ACC112 (cell line): ENCODE measurements around the gene TIE1.

Experiments used
- H2AFZ ChIP-seq: fragments of 200-600 bp; sonication (generic); one replicate; pipeline ENCODE4 v1.6.0; 2017; ENCODE audit warnings: antibody characterized with exemption, low read length; ENCODE audit not compliant: unreplicated experiment
- H3K27ac ChIP-seq: fragments of 200-600 bp; sonication (generic); 2 replicates; pipeline ENCODE4 v1.5.1; 2014; ENCODE audit warnings: low read depth, mild to moderate bottlenecking, antibody characterized with exemption, low read length, moderate library complexity
- H3K27me3 ChIP-seq: fragments of 200-600 bp; sonication (generic); 2 replicates; pipeline ENCODE4 v1.6.1; 2014; ENCODE audit warnings: mild to moderate bottlenecking, antibody characterized with exemption, low read length, moderate library complexity, mixed read lengths; ENCODE audit not compliant: insufficient read depth
- H3K36me3 ChIP-seq: fragments of 200-600 bp; sonication (generic); 2 replicates; pipeline ENCODE4 v1.6.1; 2016; ENCODE audit warnings: mild to moderate bottlenecking, antibody characterized with exemption, low read length, moderate library complexity, mixed read lengths; ENCODE audit not compliant: insufficient read depth
- H3K4me1 ChIP-seq: fragments of 200-600 bp; sonication (generic); one replicate; pipeline ENCODE4 v1.6.1; 2016; ENCODE audit warnings: low read length, mixed read lengths; ENCODE audit not compliant: insufficient read depth, unreplicated experiment, control insufficient read depth
- H3K4me3 ChIP-seq: fragments of 200-600 bp; sonication (generic); 2 replicates; pipeline ENCODE4 v1.5.1; 2014; ENCODE audit warnings: mild to moderate bottlenecking, low read depth, low read length
- H3K79me2 ChIP-seq: fragments of 200-600 bp; sonication (generic); one replicate; pipeline ENCODE4 v1.6.0; 2016; ENCODE audit warnings: low read length; ENCODE audit not compliant: control insufficient read depth, unreplicated experiment, insufficient read depth

The TIE1 gene

DNA sequence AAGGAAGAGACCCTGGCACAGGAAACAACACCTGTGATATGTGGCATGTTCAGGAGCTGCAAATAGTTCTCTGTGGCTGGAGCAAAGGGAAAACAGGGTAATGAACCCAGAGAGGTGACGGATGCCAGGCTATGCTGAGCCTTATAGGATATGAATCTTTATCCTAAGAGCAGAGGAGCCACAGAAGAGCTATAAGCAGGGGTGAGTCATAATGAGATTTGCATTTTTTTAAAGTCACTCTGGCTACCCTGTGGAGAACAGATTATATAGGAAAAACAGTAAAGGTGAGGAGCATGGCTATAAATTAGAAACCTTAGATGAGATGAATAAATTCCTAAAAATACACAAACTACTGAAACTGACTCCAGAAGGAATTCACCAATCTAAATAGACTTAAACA lies 24.0 kb downstream of the TIE1 start:
- H3K79me2 ChIP-seq: no peaks in the 10 kb centered on the region
- H3K27me3 ChIP-seq: no peaks in the 10 kb centered on the region
- H3K4me1 ChIP-seq: peaks cover 2% of the 10 kb centered on the region
- H3K36me3 ChIP-seq: no peaks in the 10 kb centered on the region
- no peak overlapping the region for H3K27ac ChIP-seq
- H3K4me3 ChIP-seq: no peak overlapping the region
- H2AFZ ChIP-seq: no peak overlapping the region

DNA sequence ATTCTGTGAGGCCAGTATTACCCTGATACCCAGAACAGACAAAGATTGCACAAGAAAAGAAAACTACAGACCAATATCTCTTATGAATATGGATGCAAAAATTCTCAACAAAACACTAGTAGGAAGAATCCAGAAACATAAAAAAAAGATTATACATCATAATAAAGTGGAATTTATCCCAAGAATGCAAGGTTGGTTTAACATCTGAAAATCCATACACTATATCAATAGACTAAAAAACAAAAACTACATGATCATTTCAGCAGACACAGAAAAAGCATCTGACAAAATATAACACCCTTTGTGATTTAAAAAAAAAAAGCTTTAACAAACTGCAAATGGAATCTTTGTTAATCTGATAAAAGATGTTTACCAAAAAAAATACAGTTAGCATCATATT lies 24.6 kb downstream of the TIE1 start:
- Histone ChIP-seq H2AFZ (no peak overlapping the region), H3K36me3 (no peaks in the 10 kb centered on the region), H3K4me3 (no peak overlapping the region), H3K27me3 (no peaks in the 10 kb centered on the region), H3K4me1 (peaks cover 8% of the 10 kb centered on the region), H3K27ac (no peak overlapping the region), H3K79me2 (no peaks in the 10 kb centered on the region)

- H3K4me1 ChIP-seq: peaks cover 13% of the 10 kb centered on the region
Observed at GRCh38 chr1:43327549-43328292, 26.9 kb downstream of the TIE1 start.

GRCh38 chr1:43329995-43330751 lies 29.4 kb downstream of the TIE1 start:
- peaks cover 13% of the 10 kb centered on the region for H3K4me1 ChIP-seq
- peak overlapping the region; percentile 41 for H2AFZ ChIP-seq
- no peaks in the 10 kb centered on the region for H3K27me3 ChIP-seq
- no peaks in the 10 kb centered on the region for H3K36me3 ChIP-seq
- H3K4me3 ChIP-seq: no peak overlapping the region
- H3K27ac ChIP-seq: peak overlapping the region; percentile 27; the same call in 1 of the 2 replicates
- H3K79me2 ChIP-seq: no peaks in the 10 kb centered on the region

More at GRCh38 chr1:43327549-43328292, 26.9 kb downstream of the TIE1 start:
- Histone ChIP-seq H3K36me3 (no peaks in the 10 kb centered on the region), H3K27me3 (no peaks in the 10 kb centered on the region), H2AFZ (no peak overlapping the region), H3K27ac (no peak overlapping the region), H3K79me2 (no peaks in the 10 kb centered on the region), H3K4me3 (no peak overlapping the region)

GRCh38 chr1:43331688-43332087 lies 30.9 kb downstream of the TIE1 start:
- peaks cover 13% of the 10 kb centered on the region for H3K4me1 ChIP-seq
- H2AFZ ChIP-seq: no peak overlapping the region
- no peak overlapping the region for H3K27ac ChIP-seq
- no peaks in the 10 kb centered on the region for H3K27me3 ChIP-seq
- no peaks in the 10 kb centered on the region for H3K79me2 ChIP-seq
- no peaks in the 10 kb centered on the region for H3K36me3 ChIP-seq
- H3K4me3 ChIP-seq: no peak overlapping the region

DNA sequence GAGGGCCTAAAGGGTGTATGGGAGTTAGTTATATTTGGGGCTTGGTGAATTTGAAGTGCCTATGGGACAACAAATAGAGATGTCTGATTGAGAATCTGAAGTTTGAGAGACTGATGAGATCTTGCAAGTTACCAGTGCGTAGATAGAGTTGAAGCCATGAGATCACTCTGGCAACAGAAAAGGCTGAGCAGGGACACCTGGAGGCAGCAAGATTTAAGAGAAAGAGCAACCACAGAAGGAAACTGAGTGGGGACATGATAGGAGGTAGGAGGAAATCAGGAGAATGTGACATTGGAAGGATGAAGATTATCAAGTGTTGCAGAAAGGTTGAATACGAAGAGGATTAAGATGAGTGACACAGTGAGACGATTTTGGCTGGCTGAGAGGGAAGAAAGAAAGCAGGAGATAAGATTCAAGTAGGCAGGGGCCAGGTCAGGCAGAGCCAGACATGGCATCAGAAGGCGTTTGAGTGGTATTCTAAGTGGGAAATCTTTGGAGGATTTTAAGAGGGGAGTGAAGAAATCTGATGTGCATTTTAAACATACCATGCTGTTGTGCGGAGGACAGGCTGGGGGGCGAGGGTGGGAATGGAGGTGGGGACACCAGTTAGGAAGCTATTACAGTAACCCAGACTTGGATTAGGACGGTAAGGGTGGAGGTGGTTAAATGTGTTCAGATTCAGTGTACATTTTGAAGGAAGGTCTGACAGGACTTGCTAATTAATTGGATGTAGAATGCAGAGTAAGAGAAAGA lies 33.8 kb downstream of the TIE1 start:
- Histone ChIP-seq H3K4me3 (no peak overlapping the region), H3K4me1 (peaks cover 12% of the 10 kb centered on the region), H3K27ac (no peak overlapping the region), H3K27me3 (no peaks in the 10 kb centered on the region), H2AFZ (no peak overlapping the region), H3K36me3 (no peaks in the 10 kb centered on the region), H3K79me2 (no peaks in the 10 kb centered on the region)

DNA sequence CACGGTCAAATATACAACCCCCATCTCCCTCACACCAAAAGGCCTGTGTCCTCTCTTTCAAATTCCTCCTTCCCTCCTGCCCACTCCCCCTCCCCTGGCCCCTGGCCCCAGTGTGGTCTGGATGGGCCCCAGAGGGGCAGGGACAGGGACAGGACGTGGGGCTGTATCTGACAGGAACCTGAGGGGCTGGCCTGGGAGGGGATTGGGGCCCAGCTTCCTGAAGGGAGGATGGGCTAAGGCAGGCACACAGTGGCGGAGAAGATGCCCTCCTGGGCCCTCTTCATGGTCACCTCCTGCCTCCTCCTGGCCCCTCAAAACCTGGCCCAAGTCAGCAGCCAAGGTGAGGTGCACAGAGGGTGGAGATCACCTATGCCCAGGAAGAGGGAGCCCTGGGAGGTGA lies 36.8 kb downstream of the TIE1 start, which contains the start of gene MPL:
MPL (plus strand) TSS at position 231 of the 400 bp plus-strand sequence; CDS start at position 262, 31 bp downstream.
- Histone ChIP-seq H3K27me3 (no peaks in the 10 kb centered on the region), H3K27ac (no peak within 1 kb of the TSS), H3K36me3 (no peaks in the 10 kb centered on the region), H3K4me3 (no peak within 1 kb of the TSS), H3K4me1 (no peaks in the 10 kb centered on the region), H2AFZ (no peak within 1 kb of the TSS), H3K79me2 (no peaks in the 10 kb centered on the region)

- no peaks in the 10 kb centered on the region for H3K27me3 ChIP-seq
- no peak overlapping the region for H3K27ac ChIP-seq
- no peaks in the 10 kb centered on the region for H3K79me2 ChIP-seq
- no peaks in the 10 kb centered on the region for H3K4me1 ChIP-seq
- no peaks in the 10 kb centered on the region for H3K36me3 ChIP-seq
- H2AFZ ChIP-seq: no peak overlapping the region
- H3K4me3 ChIP-seq: no peak overlapping the region
Observed at GRCh38 chr1:43338001-43338400, 37.2 kb downstream of the TIE1 start.

DNA sequence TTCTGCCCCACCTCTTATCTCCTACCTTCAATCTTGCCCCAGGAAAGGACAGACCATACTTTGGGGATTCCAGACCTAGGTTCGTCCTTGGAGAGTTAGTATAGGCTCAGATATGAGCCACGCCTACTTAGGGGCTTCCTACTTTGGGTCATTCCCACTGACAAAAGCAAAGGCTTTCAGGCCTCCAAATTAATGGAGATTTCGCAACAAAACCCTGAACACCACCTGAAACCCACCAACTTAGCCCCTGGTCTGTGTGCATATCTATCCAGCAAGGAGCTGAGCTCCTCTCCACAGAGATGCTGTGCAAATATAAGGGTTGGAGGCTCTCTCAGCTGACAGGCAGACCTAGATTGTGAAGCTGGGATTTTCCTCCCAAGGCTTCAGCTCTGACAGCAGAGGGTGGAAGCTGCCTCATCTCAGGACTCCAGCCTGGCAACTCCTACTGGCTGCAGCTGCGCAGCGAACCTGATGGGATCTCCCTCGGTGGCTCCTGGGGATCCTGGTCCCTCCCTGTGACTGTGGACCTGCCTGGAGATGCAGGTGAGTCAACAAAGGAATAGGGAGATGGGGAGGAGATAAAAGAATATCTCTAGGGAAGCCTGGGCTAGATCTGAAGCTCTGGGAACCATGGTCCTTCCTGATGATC lies 38.9 kb downstream of the TIE1 start:
- no peaks in the 10 kb centered on the region for H3K36me3 ChIP-seq
- no peaks in the 10 kb centered on the region for H3K4me1 ChIP-seq
- H3K27ac ChIP-seq: no peak overlapping the region
- H3K79me2 ChIP-seq: no peaks in the 10 kb centered on the region
- no peaks in the 10 kb centered on the region for H3K27me3 ChIP-seq
- H3K4me3 ChIP-seq: no peak overlapping the region
- H2AFZ ChIP-seq: no peak overlapping the region

DNA sequence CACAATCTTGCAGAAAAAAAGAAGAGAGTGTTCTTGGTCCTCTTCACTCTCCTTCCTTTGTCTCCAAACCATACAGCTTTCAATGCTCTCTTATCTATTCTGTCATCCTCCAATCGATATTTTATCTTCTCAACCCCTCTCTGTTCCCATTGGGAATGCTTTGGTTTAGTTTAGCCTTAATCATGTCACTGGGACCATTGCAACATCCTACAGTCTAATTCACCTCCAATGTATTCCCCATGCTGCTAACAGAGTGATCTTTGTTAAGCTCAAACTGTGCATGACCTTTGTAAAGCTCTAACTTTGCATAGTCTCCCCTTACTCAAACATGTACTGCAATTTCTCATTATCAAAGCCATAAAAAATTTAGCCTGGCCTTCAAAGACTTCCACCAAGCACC lies 39.8 kb downstream of the TIE1 start:
- H2AFZ ChIP-seq: no peak overlapping the region
- no peak overlapping the region for H3K27ac ChIP-seq
- peaks cover 7% of the 10 kb centered on the region for H3K4me1 ChIP-seq
- H3K36me3 ChIP-seq: no peaks in the 10 kb centered on the region
- H3K27me3 ChIP-seq: no peaks in the 10 kb centered on the region
- no peak overlapping the region for H3K4me3 ChIP-seq
- H3K79me2 ChIP-seq: no peaks in the 10 kb centered on the region
